IPS DF 6.9 (cell line): ENCODE measurements around the gene GRIK4.

ENCODE experiments used
- DNase-seq: peaks from one replicate; pipeline ENCODE4 v3.0.0-alpha.2; 2013; ENCODE audit warnings: low read depth, low spot score
- H3K27ac ChIP-seq: one replicate; pipeline ENCODE4 v1.5.1; 2013; ENCODE audit warnings: low read length, control low read depth
- H3K27me3 ChIP-seq: 2 replicates; pipeline ENCODE4 v1.6.1; 2013; ENCODE audit warnings: mild to moderate bottlenecking, low read length; ENCODE audit not compliant: control insufficient read depth, insufficient read depth
- H3K36me3 ChIP-seq: 2 replicates; pipeline ENCODE4 v1.6.1; 2013; ENCODE audit warnings: low read length; ENCODE audit not compliant: control insufficient read depth, insufficient read depth
- H3K4me1 ChIP-seq: 2 replicates; pipeline ENCODE4 v1.6.1; 2013; ENCODE audit warnings: low read length; ENCODE audit not compliant: control insufficient read depth, insufficient read depth
- H3K4me3 ChIP-seq: 2 replicates; pipeline ENCODE4 v1.5.1; 2013; ENCODE audit warnings: mild to moderate bottlenecking, low read length
- H3K9me3 ChIP-seq: 2 replicates; pipeline ENCODE4 v1.6.1; 2013; ENCODE audit warnings: low read length, inconsistent platforms; ENCODE audit not compliant: control insufficient read depth, insufficient read depth
- WGBS: extraction: QIAGEN DNeasy Blood & Tissue Kit; methylation state at CpG from one replicate; pipeline ENCODE4 v1.1.7; 2013; ENCODE audit warnings: mixed read lengths, missing lambda C conversion rate; ENCODE audit not compliant: insufficient read length, insufficient coverage; 5-methylcytosine and 5-hydroxymethylcytosine counted together

The GRIK4 gene

DNA sequence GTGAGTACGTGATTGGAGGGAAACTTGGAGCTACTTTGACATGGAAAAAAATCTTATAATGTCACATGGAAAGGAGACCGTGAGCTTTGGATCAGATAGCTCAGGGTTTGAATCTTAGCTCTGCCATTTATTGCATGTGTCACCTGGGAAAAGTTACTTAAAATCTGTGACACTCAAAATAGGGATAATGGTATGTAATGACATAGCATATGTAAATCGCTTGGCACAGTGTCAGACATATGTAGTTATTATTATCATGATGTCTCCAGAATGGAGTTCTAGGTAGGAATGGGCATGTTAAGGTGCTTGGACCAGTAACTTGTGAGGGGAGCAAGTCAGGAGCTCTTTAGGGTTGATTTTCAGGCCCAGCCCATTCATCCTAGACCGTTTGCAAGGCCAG, 75.8 kb downstream of the GRIK4 start:
- no peak overlapping the region for H3K4me3 ChIP-seq
- H3K27me3 ChIP-seq, result no peaks in the 10 kb centered on the region; the same call in 1 of the 2 replicates
- peaks cover 4% of the 10 kb centered on the region; the same call in 1 of the 2 replicates for H3K4me1 ChIP-seq
- H3K36me3 ChIP-seq, result no peaks in the 10 kb centered on the region
- H3K27ac ChIP-seq, result no peak overlapping the region
- no peaks in the 10 kb centered on the region for H3K9me3 ChIP-seq
- DNase-seq, result no peak
- WGBS, result no CpG with 5 or more reads among the region's 4 CpGs

DNA sequence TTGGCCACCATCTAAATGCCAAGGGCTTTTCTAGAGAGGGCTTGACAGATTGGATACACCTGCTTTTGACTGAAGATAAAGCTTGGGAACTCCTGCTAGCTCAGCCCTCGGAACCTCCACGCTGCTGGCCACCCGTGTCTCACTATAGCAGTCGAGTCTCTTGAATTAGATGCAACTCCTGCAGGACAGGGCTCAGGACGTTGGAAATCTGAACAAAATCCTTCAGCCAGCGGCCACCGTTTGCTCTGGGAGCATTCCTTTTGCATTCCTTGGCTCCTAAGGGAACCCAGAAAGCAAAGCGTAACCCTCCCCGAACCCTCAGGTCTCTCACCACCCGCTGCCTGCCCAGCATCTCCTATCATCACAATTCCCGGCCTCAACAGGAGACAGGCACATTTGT, 77.8 kb downstream of the GRIK4 start:
- no peaks in the 10 kb centered on the region for H3K36me3 ChIP-seq
- WGBS, result no CpG with 5 or more reads among the region's 11 CpGs
- no peak overlapping the region for H3K4me3 ChIP-seq
- H3K9me3 ChIP-seq, result no peaks in the 10 kb centered on the region
- H3K27ac ChIP-seq, result no peak overlapping the region
- DNase-seq, result no peak
- peaks cover 4% of the 10 kb centered on the region; the same call in 1 of the 2 replicates for H3K4me1 ChIP-seq
- no peaks in the 10 kb centered on the region; the same call in 1 of the 2 replicates for H3K27me3 ChIP-seq

GRCh38 chr11:120590472-120590871, 78.9 kb downstream of the GRIK4 start:
- WGBS, result no CpG with 5 or more reads among the region's 3 CpGs
- H3K4me3 ChIP-seq, result no peak overlapping the region
- H3K27ac ChIP-seq, result no peak overlapping the region
- no peak for DNase-seq
- peaks cover 4% of the 10 kb centered on the region; the same call in 1 of the 2 replicates for H3K4me1 ChIP-seq
- H3K27me3 ChIP-seq, result no peaks in the 10 kb centered on the region; the same call in 1 of the 2 replicates
- H3K9me3 ChIP-seq, result no peaks in the 10 kb centered on the region
- no peaks in the 10 kb centered on the region for H3K36me3 ChIP-seq

DNA sequence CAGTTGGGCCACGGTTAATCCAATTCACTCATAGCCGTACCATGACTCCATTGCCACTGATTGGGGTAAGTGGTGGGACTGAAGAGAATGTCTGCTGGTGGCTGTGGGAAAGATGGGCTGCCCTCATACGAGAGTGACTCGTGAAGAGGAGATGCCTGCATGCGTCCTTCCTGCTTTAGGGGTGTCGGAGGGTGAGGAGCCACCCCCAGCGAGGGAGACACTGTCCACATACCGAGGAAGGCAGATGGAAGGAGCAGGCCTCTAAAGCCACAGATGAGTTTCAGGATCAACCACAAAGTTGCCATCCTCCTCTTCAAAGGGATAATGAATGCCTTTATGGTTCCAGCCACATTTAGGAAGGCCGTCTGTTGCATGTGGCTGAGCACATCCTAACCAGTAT, 83.2 kb downstream of the GRIK4 start:
- H3K4me3 ChIP-seq, result no peak overlapping the region
- no peaks in the 10 kb centered on the region for H3K36me3 ChIP-seq
- no peaks in the 10 kb centered on the region for H3K9me3 ChIP-seq
- H3K4me1 ChIP-seq, result peaks cover 6% of the 10 kb centered on the region
- H3K27me3 ChIP-seq, result no peaks in the 10 kb centered on the region
- WGBS, result no CpG with 5 or more reads among the region's 9 CpGs
- DNase-seq, result no peak
- no peak overlapping the region for H3K27ac ChIP-seq

DNA sequence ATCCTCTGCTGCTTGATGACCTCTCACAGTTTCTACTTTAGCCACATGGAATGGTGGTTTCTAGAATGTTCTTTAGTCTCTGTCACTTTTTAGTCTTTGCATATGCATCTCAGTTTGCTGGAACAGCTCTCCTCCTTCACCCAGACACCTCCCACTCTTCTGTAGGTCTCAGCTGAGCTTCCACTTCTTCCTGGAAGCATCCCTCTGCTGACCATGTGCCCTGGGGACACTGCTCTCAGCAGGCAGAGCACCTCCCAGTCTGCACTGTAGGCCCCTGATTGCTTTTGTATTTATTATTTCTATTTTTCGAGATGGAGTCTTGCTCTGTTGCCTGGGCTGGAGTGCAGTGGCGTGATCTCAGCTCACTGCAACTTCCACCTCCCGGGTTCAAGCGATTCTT, 84.0 kb downstream of the GRIK4 start:
- WGBS, result no CpG with 5 or more reads among the region's 4 CpGs
- Histone ChIP-seq H3K4me3 (no peak overlapping the region), H3K27me3 (no peaks in the 10 kb centered on the region), H3K36me3 (no peaks in the 10 kb centered on the region), H3K9me3 (no peaks in the 10 kb centered on the region), H3K27ac (no peak overlapping the region), H3K4me1 (peaks cover 7% of the 10 kb centered on the region)
- DNase-seq, result no peak

- peaks cover 5% of the 10 kb centered on the region for H3K4me1 ChIP-seq
- H3K36me3 ChIP-seq, result no peaks in the 10 kb centered on the region
- no peak overlapping the region for H3K27ac ChIP-seq
- no peak overlapping the region for H3K4me3 ChIP-seq
- H3K9me3 ChIP-seq, result no peaks in the 10 kb centered on the region
- H3K27me3 ChIP-seq, result no peaks in the 10 kb centered on the region
- DNase-seq, result no peak
- WGBS, result no CpG with 5 or more reads among the region's 26 CpGs
These were observed 86.0 kb downstream of the GRIK4 start for GRCh38 chr11:120597250-120598215.

DNA sequence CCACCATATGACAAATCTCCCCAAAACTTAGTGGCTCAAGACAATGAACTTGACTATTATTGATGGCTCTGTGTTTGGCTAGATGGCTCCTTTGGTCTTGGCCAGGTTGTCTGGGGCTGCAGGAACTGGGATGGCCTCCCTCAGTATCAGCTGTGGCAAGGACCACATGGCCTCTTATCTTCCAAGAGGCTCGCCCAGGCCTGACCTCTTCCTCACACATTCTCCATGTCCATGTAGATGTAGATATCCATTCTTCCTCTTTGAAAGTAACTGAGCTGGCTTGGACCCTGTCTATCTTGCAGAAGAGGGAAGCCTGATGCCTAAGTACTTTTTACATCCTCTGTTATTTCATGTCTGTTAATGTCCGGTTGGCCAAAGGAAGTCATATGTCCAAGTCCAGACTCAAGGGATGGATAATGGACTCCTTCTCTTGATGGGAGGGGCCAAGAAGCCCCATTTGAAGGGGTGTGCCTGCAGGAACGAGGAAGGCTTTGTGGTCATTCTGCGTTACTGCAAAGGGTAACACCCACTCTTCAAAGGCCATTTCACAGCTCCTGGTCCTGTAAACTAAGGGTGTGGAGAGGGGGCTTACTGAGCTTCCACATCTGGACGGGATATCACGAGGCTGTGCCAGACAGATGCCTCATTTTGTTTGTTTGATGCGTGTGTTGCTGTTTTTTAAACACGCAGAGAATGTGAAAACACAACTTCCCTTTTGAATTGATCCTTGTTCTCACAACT, 87.1 kb downstream of the GRIK4 start:
- Histone ChIP-seq H3K36me3 (no peaks in the 10 kb centered on the region), H3K4me1 (peaks cover 5% of the 10 kb centered on the region), H3K9me3 (no peaks in the 10 kb centered on the region), H3K27ac (no peak overlapping the region), H3K27me3 (no peaks in the 10 kb centered on the region), H3K4me3 (no peak overlapping the region)
- WGBS, result no CpG with 5 or more reads among the region's 8 CpGs
- no peak for DNase-seq

GRCh38 chr11:120599816-120600420, 88.4 kb downstream of the GRIK4 start:
- peaks cover 5% of the 10 kb centered on the region for H3K4me1 ChIP-seq
- H3K36me3 ChIP-seq, result no peaks in the 10 kb centered on the region
- no peak overlapping the region for H3K4me3 ChIP-seq
- no peak overlapping the region for H3K27ac ChIP-seq
- H3K9me3 ChIP-seq, result no peaks in the 10 kb centered on the region
- no peak for DNase-seq
- no CpG with 5 or more reads among the region's 11 CpGs for WGBS
- H3K27me3 ChIP-seq, result no peaks in the 10 kb centered on the region

- Histone ChIP-seq H3K27ac (no peak overlapping the region), H3K4me3 (no peak overlapping the region), H3K36me3 (no peaks in the 10 kb centered on the region), H3K27me3 (no peaks in the 10 kb centered on the region), H3K9me3 (no peaks in the 10 kb centered on the region), H3K4me1 (peaks cover 5% of the 10 kb centered on the region)
- DNase-seq, result no peak
- no CpG with 5 or more reads among the region's 4 CpGs for WGBS
These were observed 90.0 kb downstream of the GRIK4 start for GRCh38 chr11:120601536-120601935.

DNA sequence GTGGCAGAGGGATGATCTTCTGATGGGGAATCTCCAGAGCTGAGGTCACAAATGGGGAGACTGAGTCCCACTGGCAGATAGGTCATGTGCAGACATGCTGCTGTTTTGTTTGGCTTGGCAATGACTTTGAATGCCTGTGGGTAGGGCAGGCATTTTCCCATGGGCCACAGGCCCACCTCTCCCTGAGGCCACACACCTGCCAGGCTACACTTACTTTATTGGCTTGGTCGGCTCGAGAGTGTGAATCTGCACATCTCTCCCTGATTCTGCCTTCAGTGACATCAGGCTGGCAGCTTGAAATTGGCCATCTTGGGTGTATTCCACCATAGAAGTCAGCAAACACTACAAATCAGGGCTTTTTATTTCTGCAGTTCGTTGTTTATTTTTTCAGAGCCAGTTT, 91.5 kb downstream of the GRIK4 start:
- Histone ChIP-seq H3K9me3 (no peaks in the 10 kb centered on the region), H3K4me3 (no peak overlapping the region), H3K27ac (no peak overlapping the region), H3K4me1 (peaks cover 5% of the 10 kb centered on the region), H3K27me3 (no peaks in the 10 kb centered on the region), H3K36me3 (no peaks in the 10 kb centered on the region)
- no CpG with 5 or more reads among the region's 3 CpGs for WGBS
- DNase-seq, result no peak
